ENCODE results near the gene ATP6V1F.

The ATP6V1F gene

DNA sequence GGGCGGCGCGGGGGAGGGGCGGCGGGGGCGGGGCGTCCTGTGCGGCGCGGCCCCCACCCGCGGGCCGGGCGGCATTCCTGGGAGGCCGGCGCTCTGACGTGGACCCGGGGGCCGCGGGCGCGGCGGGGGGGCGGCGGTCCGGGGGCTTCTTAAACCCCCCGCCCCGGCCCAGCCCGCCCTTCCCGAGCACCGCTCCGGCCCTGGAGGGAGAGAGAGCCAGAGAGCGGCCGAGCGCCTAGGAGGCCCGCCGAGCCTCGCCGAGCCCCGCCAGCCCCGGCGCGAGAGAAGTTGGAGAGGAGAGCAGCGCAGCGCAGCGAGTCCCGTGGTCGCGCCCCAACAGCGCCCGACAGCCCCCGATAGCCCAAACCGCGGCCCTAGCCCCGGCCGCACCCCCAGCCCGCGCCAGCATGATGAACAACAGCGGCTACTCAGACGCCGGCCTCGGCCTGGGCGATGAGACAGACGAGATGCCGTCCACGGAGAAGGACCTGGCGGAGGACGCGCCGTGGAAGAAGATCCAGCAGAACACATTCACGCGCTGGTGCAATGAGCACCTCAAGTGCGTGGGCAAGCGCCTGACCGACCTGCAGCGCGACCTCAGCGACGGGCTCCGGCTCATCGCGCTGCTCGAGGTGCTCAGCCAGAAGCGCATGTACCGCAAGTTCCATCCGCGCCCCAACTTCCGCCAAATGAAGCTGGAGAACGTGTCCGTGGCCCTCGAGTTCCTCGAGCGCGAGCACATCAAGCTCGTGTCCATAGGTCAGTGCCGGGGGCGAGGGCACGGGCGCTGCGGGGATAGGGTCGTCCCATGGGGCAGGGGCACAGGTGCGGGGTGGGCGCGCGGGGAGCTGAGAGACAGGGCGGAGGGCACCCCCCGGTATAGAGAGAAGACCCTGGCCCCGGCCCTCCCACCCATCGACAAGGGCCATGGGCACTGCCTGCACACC lies 32.2 kb upstream of the ATP6V1F start, which contains the start of gene FLNC:
TSS of gene FLNC (plus strand) at position 176 of the 947 bp plus-strand sequence. CDS start at position 408, 232 bp downstream.
- Histone ChIP-seq H3K4me3 (ENCODE audit: low read length) (peak within 1 kb of the TSS; percentile 90), H3K36me3 (ENCODE audit: control insufficient read depth, insufficient read depth, low read length, severe bottlenecking) (peaks cover 9% of the 10 kb centered on the region), H3K9me3 (ENCODE audit: control insufficient read depth, low read length) (no peaks in the 10 kb centered on the region), H3K9ac (ENCODE audit: low read length) (peak within 1 kb of the TSS; percentile 94), H3K4me1 (ENCODE audit: control insufficient read depth, insufficient read depth, low read length) (peaks cover 52% of the 10 kb centered on the region), H3K27me3 (replicated peaks; ENCODE audit: control insufficient read depth, insufficient read depth, low read length) (no peaks in the 10 kb centered on the region)
- DNase-seq (ENCODE audit: low read depth): peak; percentile 91

DNA sequence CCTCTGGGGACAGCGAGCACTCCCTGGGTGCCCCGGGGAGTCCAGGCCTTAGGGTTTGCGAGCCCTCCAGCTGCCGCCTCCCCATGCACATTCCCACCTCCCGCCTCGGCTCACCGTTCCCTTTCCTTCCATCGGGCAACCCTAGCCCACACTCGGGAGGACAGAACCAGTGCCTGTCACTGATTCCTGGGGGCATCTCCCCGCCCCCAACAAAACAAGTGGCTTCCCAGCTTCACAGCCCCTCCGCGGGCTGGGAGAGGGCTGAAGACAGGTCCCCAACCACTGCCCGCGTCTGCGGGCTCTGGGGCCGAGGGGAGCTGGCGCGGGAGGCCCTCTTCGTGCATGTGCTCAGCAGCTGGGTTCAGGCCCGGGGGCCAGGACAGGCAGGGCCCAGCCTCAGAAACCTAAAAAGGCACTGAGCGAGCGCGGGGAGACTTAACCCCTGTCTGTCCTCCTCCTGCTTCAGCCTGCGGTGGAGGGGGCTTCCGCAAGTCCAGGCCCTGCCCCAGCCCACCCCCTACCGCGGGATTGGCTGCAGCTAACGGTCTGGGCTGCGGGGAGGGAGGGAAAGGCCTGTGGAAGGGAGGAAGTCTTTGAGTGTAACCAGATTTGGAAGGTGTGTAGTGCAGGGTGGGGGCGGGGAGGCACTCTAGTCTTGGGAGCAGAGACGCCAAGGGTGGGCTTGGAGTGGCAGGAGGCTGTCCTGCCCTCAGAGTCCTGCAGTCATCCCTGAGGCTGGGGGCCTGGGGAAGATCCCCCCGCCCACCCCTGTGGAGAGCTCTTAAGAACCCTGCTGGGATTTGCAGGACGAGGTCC lies 31.3 kb upstream of the ATP6V1F start:
- H3K9ac ChIP-seq (ENCODE audit: low read length): peak overlapping the region; percentile 94
- peaks cover 13% of the 10 kb centered on the region for H3K36me3 ChIP-seq (ENCODE audit: control insufficient read depth, insufficient read depth, low read length, severe bottlenecking)
- H3K27me3 ChIP-seq (replicated peaks; ENCODE audit: control insufficient read depth, insufficient read depth, low read length): no peaks in the 10 kb centered on the region
- no peaks in the 10 kb centered on the region for H3K9me3 ChIP-seq (ENCODE audit: control insufficient read depth, low read length)
- peak overlapping the region; percentile 90 for H3K4me3 ChIP-seq (ENCODE audit: low read length)
- peaks cover 61% of the 10 kb centered on the region for H3K4me1 ChIP-seq (ENCODE audit: control insufficient read depth, insufficient read depth, low read length)
- peak; percentile 74 for DNase-seq (ENCODE audit: low read depth)

DNA sequence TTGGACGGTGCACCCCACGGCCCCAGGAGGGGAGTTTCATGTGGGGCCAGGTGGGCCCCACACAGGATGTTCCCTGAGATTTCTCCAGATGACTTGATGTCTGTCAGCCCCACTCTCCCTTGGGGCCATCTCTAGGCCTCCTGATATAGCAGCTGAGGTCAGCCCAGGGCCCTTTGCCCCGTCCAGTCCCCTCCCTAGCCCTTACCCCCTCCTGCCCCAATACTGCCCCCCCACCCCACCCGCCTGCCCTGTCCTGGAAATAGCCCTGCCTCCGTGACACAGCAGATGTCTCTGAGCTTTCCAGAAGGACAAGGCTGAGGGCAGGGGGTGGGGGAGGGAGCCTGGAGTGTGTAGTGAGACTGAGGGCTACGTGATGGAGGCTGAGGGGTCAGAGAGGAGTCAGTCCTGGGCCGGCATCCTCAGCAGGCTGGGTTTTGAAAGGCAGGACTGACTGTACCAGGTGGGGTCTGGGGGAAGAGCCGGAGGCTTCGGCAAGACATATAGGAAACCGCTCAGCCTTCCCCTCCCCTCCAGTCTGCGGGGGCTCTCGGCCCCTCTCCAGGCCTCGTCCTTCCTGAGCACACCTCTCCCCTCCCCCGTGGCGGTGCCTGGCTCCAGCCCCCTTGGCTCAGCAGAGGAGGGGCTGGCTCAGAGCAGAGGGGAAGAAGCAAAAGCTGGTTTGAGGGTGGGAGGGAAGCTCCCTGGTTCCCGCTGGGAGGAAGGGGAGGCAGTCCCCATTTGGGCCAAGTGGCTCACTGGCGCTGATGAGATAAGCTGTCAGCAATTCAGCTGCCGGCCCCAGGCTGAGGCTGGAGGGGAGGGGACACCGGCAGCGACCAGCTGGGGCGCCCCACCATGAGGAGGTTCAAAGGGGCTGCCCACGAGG lies 30.4 kb upstream of the ATP6V1F start:
- DNase-seq (ENCODE audit: low read depth): peak; percentile 55
- H3K9ac ChIP-seq (ENCODE audit: low read length): peak overlapping the region; percentile 94
- peaks cover 17% of the 10 kb centered on the region for H3K36me3 ChIP-seq (ENCODE audit: control insufficient read depth, insufficient read depth, low read length, severe bottlenecking)
- no peaks in the 10 kb centered on the region for H3K9me3 ChIP-seq (ENCODE audit: control insufficient read depth, low read length)
- peak overlapping the region; percentile 90 for H3K4me3 ChIP-seq (ENCODE audit: low read length)
- no peaks in the 10 kb centered on the region for H3K27me3 ChIP-seq (replicated peaks; ENCODE audit: control insufficient read depth, insufficient read depth, low read length)
- H3K4me1 ChIP-seq (ENCODE audit: control insufficient read depth, insufficient read depth, low read length): peaks cover 62% of the 10 kb centered on the region

DNA sequence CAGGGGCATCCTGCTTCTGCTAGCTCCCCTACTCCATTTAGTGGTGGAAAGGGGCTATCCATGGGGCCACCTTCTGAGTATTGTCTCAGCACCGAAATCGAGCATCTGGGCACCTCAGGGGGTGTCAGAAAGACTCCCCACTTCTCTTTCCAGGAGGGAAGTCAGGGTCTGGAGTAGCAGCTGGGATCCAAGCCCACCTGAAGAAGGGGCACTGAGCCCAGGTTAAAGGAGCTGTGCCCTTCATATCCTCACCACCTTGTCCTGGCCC lies 29.8 kb upstream of the ATP6V1F start:
- Histone ChIP-seq H3K4me3 (ENCODE audit: low read length) (peak overlapping the region; percentile 90), H3K27me3 (replicated peaks; ENCODE audit: control insufficient read depth, insufficient read depth, low read length) (no peaks in the 10 kb centered on the region), H3K36me3 (ENCODE audit: control insufficient read depth, insufficient read depth, low read length, severe bottlenecking) (peaks cover 22% of the 10 kb centered on the region), H3K9ac (ENCODE audit: low read length) (peak overlapping the region; percentile 94), H3K9me3 (ENCODE audit: control insufficient read depth, low read length) (no peaks in the 10 kb centered on the region), H3K4me1 (ENCODE audit: control insufficient read depth, insufficient read depth, low read length) (peaks cover 57% of the 10 kb centered on the region)
- no peak for DNase-seq (ENCODE audit: low read depth)

DNA sequence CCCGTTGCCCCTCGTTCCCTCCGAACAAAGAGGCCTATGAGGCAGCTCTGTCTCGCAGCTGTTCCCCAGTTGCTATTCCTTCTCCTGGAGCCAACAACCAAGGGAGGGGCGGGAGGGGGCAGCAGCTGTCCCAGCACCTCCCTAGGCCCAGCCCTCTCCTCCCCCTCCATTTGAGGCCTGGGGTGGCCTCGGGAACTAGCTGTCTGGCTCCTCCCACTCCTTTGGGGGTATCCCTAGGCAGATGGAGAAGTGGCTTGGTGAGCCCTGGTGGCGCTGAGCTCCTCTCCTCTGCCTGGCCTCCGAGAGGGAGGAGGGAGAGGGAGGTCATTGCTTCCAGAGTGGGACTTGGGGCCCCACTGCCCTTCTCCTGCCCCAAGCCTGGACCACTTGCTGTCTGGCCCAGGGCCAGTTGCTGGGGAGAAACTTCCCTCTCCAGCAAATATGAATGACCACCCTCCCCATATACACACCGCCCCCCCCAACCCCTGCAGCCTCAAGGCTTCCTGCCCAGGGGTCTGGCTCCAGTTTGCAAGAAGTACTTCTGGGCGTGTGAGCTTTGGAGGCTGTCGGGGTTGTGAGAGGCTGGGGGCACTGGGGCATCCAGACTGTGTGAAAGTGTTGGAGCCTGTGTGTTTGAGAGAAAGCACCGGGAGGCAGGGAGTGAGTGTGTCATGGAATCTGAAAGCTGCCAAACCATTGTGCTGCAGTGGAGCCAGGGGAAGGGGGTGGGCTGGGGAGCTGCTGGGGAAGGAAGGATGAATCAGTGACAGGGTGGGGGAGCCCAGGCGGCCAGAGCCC lies 29.3 kb upstream of the ATP6V1F start:
- peak overlapping the region; percentile 94 for H3K9ac ChIP-seq (ENCODE audit: low read length)
- no peaks in the 10 kb centered on the region for H3K27me3 ChIP-seq (replicated peaks; ENCODE audit: control insufficient read depth, insufficient read depth, low read length)
- peaks cover 51% of the 10 kb centered on the region for H3K4me1 ChIP-seq (ENCODE audit: control insufficient read depth, insufficient read depth, low read length)
- DNase-seq (ENCODE audit: low read depth): peak; percentile 80
- H3K36me3 ChIP-seq (ENCODE audit: control insufficient read depth, insufficient read depth, low read length, severe bottlenecking): peaks cover 28% of the 10 kb centered on the region
- peak overlapping the region; percentile 90 for H3K4me3 ChIP-seq (ENCODE audit: low read length)
- no peaks in the 10 kb centered on the region for H3K9me3 ChIP-seq (ENCODE audit: control insufficient read depth, low read length)

DNA sequence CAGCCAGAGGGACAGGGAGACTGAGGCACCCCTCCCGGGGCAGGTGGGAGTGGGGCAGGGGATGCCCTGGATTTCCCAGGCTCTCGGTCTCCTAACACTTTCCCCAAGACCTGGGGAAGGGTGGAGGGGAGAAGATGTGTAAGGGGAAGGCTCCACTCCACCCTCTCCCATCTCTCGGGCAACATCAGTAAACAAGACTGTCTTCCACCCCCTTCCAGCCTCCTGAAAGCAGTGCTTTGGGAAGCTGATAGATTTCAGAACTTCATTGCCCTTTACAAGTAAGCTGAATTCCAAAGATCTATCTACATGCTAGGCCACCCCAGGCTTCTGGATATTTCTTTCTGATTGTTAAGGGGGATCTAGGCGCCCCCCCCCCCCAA lies 28.7 kb upstream of the ATP6V1F start:
- Histone ChIP-seq H3K27me3 (replicated peaks; ENCODE audit: control insufficient read depth, insufficient read depth, low read length) (no peaks in the 10 kb centered on the region), H3K36me3 (ENCODE audit: control insufficient read depth, insufficient read depth, low read length, severe bottlenecking) (peaks cover 34% of the 10 kb centered on the region), H3K4me1 (ENCODE audit: control insufficient read depth, insufficient read depth, low read length) (peaks cover 46% of the 10 kb centered on the region), H3K9ac (ENCODE audit: low read length) (peak overlapping the region; percentile 60), H3K4me3 (ENCODE audit: low read length) (peak overlapping the region; percentile 90), H3K9me3 (ENCODE audit: control insufficient read depth, low read length) (no peaks in the 10 kb centered on the region)
- peak; percentile 55 for DNase-seq (ENCODE audit: low read depth)

DNA sequence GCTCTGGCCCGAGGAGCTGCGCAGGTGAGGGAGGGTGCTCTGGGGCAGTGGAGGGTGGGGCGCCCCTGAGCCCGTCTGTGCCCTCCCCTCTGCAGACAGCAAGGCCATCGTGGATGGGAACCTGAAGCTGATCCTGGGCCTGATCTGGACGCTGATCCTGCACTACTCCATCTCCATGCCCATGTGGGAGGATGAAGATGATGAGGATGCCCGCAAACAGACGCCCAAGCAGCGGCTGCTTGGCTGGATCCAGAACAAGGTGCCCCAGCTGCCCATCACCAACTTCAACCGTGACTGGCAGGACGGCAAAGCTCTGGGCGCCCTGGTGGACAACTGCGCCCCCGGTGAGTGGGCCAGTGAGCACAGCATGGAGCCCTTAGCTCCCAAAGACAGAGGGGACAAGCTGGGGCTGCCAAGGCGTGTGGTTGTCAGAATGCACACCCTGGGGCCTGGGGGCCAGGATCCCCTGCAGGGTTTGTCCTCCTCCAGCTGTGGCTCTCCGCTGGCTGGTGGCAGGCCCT lies 27.4 kb upstream of the ATP6V1F start:
- Histone ChIP-seq H3K27me3 (replicated peaks; ENCODE audit: control insufficient read depth, insufficient read depth, low read length) (no peaks in the 10 kb centered on the region), H3K36me3 (ENCODE audit: control insufficient read depth, insufficient read depth, low read length, severe bottlenecking) (peaks cover 47% of the 10 kb centered on the region), H3K9ac (ENCODE audit: low read length) (no peak overlapping the region), H3K9me3 (ENCODE audit: control insufficient read depth, low read length) (no peaks in the 10 kb centered on the region), H3K4me1 (ENCODE audit: control insufficient read depth, insufficient read depth, low read length) (peaks cover 37% of the 10 kb centered on the region), H3K4me3 (ENCODE audit: low read length) (no peak overlapping the region)
- no peak for DNase-seq (ENCODE audit: low read depth)

DNA sequence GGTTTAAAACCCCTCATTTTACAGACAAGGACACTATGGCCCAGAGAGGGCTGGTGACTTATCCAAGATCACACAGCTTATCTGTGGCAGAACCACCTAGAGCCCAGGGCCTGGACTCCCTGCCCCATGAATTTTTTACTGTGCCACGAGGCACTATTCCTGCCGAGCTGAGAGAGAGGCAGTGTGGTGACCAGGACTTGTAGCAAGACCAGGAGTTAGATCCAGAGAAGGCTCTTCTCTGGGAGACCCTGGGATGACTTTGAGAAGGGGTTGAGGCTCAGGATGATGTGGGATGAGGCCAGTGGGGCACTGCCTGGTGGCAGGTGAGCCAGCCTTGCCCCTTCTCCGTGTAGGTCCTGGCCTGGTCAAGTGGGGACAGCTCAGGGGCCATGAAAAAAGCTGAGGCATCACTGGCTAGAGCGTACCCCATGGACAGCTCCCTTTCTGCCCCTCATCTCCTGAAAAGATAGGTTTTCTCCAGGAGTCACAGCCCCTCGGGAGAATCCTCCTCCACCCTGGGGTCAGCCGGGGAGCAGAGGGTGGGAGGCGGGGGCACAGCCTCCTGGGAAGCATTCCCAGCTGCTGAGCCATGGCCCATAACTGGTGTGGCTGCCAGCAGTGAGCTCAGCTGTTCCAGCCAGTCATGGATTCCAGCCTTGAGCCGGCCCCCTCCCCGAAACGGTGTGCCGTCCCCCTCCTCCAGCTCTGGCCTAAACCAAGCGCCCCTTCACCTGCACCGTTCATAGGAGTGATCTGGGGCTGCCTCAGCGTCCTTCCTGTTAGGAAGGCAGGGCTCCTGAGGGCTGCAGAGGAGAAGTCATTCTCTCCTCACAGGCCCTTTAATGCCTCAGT lies 26.6 kb upstream of the ATP6V1F start:
- H3K36me3 ChIP-seq (ENCODE audit: control insufficient read depth, insufficient read depth, low read length, severe bottlenecking): peaks cover 54% of the 10 kb centered on the region
- H3K4me1 ChIP-seq (ENCODE audit: control insufficient read depth, insufficient read depth, low read length): peaks cover 37% of the 10 kb centered on the region
- H3K9me3 ChIP-seq (ENCODE audit: control insufficient read depth, low read length): no peaks in the 10 kb centered on the region
- H3K4me3 ChIP-seq (ENCODE audit: low read length): peak overlapping the region; percentile 13
- peak overlapping the region; percentile 59 for H3K9ac ChIP-seq (ENCODE audit: low read length)
- DNase-seq (ENCODE audit: low read depth): peak; percentile 45
- H3K27me3 ChIP-seq (replicated peaks; ENCODE audit: control insufficient read depth, insufficient read depth, low read length): no peaks in the 10 kb centered on the region

DNA sequence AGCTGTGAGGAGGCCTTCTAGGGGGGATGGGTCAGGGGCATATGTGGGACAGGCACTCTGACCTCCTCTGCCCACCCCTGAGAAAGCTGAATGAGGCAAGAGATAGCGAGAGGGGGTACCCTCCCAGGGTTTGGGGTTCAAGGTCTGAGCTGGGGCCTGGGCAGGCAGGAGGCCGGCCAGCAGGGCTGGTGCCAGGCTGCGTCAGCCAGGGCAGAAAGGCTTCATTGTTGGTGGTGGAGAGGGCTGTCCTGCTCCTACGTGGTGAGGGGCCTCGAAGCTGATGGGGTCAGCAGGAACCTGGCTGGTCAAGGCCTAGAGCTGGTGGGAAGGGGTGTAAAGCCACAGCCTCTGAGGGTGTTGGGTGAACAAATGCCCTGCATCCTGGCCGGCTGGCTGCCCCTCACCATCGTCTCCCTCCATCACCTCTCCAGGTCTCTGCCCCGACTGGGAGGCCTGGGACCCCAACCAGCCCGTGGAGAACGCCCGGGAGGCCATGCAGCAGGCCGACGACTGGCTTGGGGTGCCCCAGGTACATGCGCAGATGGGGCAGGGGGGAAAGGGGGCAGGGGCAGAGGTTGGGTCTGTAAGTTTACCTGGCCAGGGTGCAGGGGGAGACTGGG lies 25.8 kb upstream of the ATP6V1F start:
- Histone ChIP-seq H3K4me1 (ENCODE audit: control insufficient read depth, insufficient read depth, low read length) (peaks cover 39% of the 10 kb centered on the region), H3K36me3 (ENCODE audit: control insufficient read depth, insufficient read depth, low read length, severe bottlenecking) (peaks cover 63% of the 10 kb centered on the region), H3K9ac (ENCODE audit: low read length) (peak overlapping the region; percentile 59), H3K9me3 (ENCODE audit: control insufficient read depth, low read length) (no peaks in the 10 kb centered on the region), H3K4me3 (ENCODE audit: low read length) (peak overlapping the region; percentile 13), H3K27me3 (replicated peaks; ENCODE audit: control insufficient read depth, insufficient read depth, low read length) (no peaks in the 10 kb centered on the region)
- DNase-seq (ENCODE audit: low read depth): no peak

Measured in adipocyte (in vitro differentiated cells).